OCI-LY1 (cell line): ENCODE results near the gene COX7C.

Experiments
- H2AFZ ChIP-seq: fragments of 200-600 bp; sonication (generic), shearing (Covaris generic); 2 replicates; pipeline ENCODE4 v1.6.0; 2014; ENCODE audit warnings: antibody characterized with exemption, mild to moderate bottlenecking, low read length
- H3F3A ChIP-seq: fragments of 200-600 bp; sonication (generic), shearing (Covaris generic); 2 replicates; pipeline ENCODE4 v1.6.0; 2014; ENCODE audit warnings: mild to moderate bottlenecking, antibody characterized with exemption, low read length, moderate library complexity; ENCODE audit not compliant: insufficient read depth
- H3K27ac ChIP-seq: fragments of 200-600 bp; sonication (generic); 2 replicates; pipeline ENCODE4 v1.5.1; 2014; ENCODE audit warnings: low read length, mixed run types, mild to moderate bottlenecking, low read depth; ENCODE audit not compliant: poor library complexity, severe bottlenecking
- H3K27me3 ChIP-seq: fragments of 200-600 bp; sonication (generic); 2 replicates; pipeline ENCODE4 v1.6.0; 2014; ENCODE audit warnings: antibody characterized with exemption, mild to moderate bottlenecking, low read length, moderate library complexity; ENCODE audit not compliant: insufficient read depth
- H3K36me3 ChIP-seq: fragments of 200-600 bp; sonication (generic); 2 replicates; pipeline ENCODE4 v1.6.1; 2014; ENCODE audit warnings: mild to moderate bottlenecking, antibody characterized with exemption, low read length, moderate library complexity, mixed read lengths; ENCODE audit not compliant: insufficient read depth
- H3K4me1 ChIP-seq: fragments of 200-600 bp; sonication (generic); 2 replicates; pipeline ENCODE4 v1.5.1; 2014; ENCODE audit warnings: mild to moderate bottlenecking, low read length, moderate library complexity; ENCODE audit not compliant: insufficient read depth, severe bottlenecking
- H3K4me2 ChIP-seq: fragments of 200-600 bp; sonication (generic), shearing (Covaris generic); 2 replicates; pipeline ENCODE4 v1.6.1; 2014; ENCODE audit warnings: low read length
- H3K4me3 ChIP-seq: fragments of 200-600 bp; sonication (generic); 2 replicates; pipeline ENCODE4 v1.5.1; 2014; ENCODE audit warnings: low read length, low read depth, mild to moderate bottlenecking, mixed read lengths; ENCODE audit not compliant: poor library complexity, severe bottlenecking
- H3K79me2 ChIP-seq: fragments of 200-600 bp; shearing (Covaris generic); 2 replicates; pipeline ENCODE4 v1.6.1; 2016; ENCODE audit warnings: mixed run types, low read length, mixed read lengths; ENCODE audit not compliant: insufficient read depth
- H3K9ac ChIP-seq: fragments of 200-600 bp; sonication (generic), shearing (Covaris generic); 2 replicates; pipeline ENCODE4 v1.6.1; 2014; ENCODE audit warnings: mild to moderate bottlenecking, low read length, mixed read lengths
- H3K9me2 ChIP-seq: fragments of 200-600 bp; sonication (generic), shearing (Covaris generic); 2 replicates; pipeline ENCODE4 v1.6.1; 2014; ENCODE audit warnings: low read depth, mild to moderate bottlenecking, low read length, mixed read lengths
- H3K9me3 ChIP-seq: fragments of 200-600 bp; shearing (Covaris generic); 2 replicates; pipeline ENCODE4 v1.6.1; 2014; ENCODE audit warnings: low read length, mixed read lengths
- H4K20me1 ChIP-seq: fragments of 200-600 bp; sonication (generic), shearing (Covaris generic); 2 replicates; pipeline ENCODE4 v1.6.0; 2016; ENCODE audit warnings: mild to moderate bottlenecking, low read length; ENCODE audit not compliant: insufficient read depth
- CTCF ChIP-seq: fragments of 200-600 bp; sonication (generic), shearing (Covaris generic); IDR thresholded peaks from 2 replicates; pipeline ENCODE4 v1.5.1; 2017; ENCODE audit warnings: mild to moderate bottlenecking, antibody characterized with exemption, low read length, moderate library complexity, mixed read lengths
- EZH2 ChIP-seq: fragments of 200-600 bp; sonication (generic), shearing (Covaris generic); IDR thresholded peaks from 2 replicates; pipeline ENCODE4 v1.8.0; 2017; ENCODE audit warnings: borderline replicate concordance, mixed run types, mild to moderate bottlenecking, antibody characterized with exemption, low read length, moderate library complexity, mixed read lengths

Gene COX7C

GRCh38 chr5:86623785-86624483, 6.2 kb downstream of the COX7C start:
- Histone ChIP-seq H3K4me1 (peaks cover 7% of the 10 kb centered on the region), H2AFZ (no peak overlapping the region), H3K9me3 (no peaks in the 10 kb centered on the region), H3K9me2 (no peaks in the 10 kb centered on the region), H3K4me3 (no peak overlapping the region), H3K36me3 (peaks cover 38% of the 10 kb centered on the region), H4K20me1 (no peaks in the 10 kb centered on the region), H3K27me3 (no peaks in the 10 kb centered on the region), H3K27ac (no peak overlapping the region), H3K4me2 (no peak overlapping the region), H3K79me2 (peaks cover 4% of the 10 kb centered on the region), H3K9ac (no peak overlapping the region), H3F3A (no peaks in the 10 kb centered on the region)
- no peak for TF ChIP-seq CTCF
- TF ChIP-seq EZH2, result no peak

- Histone ChIP-seq H3K9me3 (no peaks in the 10 kb centered on the region), H3K4me1 (no peaks in the 10 kb centered on the region), H3K9me2 (no peaks in the 10 kb centered on the region), H3F3A (no peaks in the 10 kb centered on the region), H3K79me2 (no peaks in the 10 kb centered on the region), H4K20me1 (no peaks in the 10 kb centered on the region), H3K27me3 (no peaks in the 10 kb centered on the region), H3K4me3 (no peak overlapping the region), H2AFZ (no peak overlapping the region), H3K4me2 (no peak overlapping the region), H3K36me3 (peaks cover 26% of the 10 kb centered on the region), H3K27ac (no peak overlapping the region), H3K9ac (no peak overlapping the region)
- no peak for TF ChIP-seq EZH2
- no peak for TF ChIP-seq CTCF
Measured at GRCh38 chr5:86625148-86625547, 7.4 kb downstream of the COX7C start.

DNA sequence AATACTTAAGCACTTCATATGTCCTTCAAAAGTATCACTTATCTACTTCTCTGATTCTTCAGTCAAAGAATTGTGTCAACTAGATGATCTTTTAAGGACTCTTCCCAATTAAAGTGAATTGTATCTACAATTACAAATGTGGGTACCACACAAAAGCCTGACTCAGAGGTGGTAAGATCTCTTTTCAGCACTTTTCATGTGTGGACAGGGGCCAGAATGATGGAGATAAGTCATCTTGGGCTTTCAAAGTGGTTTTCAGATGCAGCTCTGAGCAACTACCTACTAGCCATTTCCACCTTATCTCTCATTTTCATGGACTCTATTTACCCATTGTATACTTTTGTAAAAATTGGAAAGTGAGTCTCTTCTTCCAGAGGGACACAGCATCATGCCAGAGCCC, 8.4 kb downstream of the COX7C start:
- no peaks in the 10 kb centered on the region for H3K27me3 ChIP-seq
- no peak overlapping the region for H3K4me3 ChIP-seq
- TF ChIP-seq EZH2 (no peak), CTCF (no peak)
- no peaks in the 10 kb centered on the region for H3K4me1 ChIP-seq
- H4K20me1 ChIP-seq, result no peaks in the 10 kb centered on the region
- no peaks in the 10 kb centered on the region for H3F3A ChIP-seq
- H3K27ac ChIP-seq, result no peak overlapping the region
- no peak overlapping the region for H3K4me2 ChIP-seq
- H2AFZ ChIP-seq, result no peak overlapping the region
- H3K9me3 ChIP-seq, result no peaks in the 10 kb centered on the region
- H3K36me3 ChIP-seq, result peaks cover 16% of the 10 kb centered on the region
- no peaks in the 10 kb centered on the region for H3K9me2 ChIP-seq
- no peak overlapping the region for H3K9ac ChIP-seq
- no peaks in the 10 kb centered on the region for H3K79me2 ChIP-seq
